Activated CD4-positive, alpha-beta T cell treated with anti-CD3 and anti-CD28 coated beads, Interleukin-2, Interleukin-4, amounts not matched to agents 100 ng/mL and 50 ng/mL, durations not matched to agents 16 hours and 8 hours (primary cell): ENCODE results near the gene USP17L19.
"Not testable (repeated sequence)": the region's sequence is repeated elsewhere in the genome, so short reads cannot be mapped to it uniquely, and the experiment has no call there.

Experiments used
- DNase-seq: peaks from one replicate; pipeline ENCODE4 v3.0.0-alpha.2; 2020; ENCODE audit warnings: low spot score

Gene USP17L19, protein sequence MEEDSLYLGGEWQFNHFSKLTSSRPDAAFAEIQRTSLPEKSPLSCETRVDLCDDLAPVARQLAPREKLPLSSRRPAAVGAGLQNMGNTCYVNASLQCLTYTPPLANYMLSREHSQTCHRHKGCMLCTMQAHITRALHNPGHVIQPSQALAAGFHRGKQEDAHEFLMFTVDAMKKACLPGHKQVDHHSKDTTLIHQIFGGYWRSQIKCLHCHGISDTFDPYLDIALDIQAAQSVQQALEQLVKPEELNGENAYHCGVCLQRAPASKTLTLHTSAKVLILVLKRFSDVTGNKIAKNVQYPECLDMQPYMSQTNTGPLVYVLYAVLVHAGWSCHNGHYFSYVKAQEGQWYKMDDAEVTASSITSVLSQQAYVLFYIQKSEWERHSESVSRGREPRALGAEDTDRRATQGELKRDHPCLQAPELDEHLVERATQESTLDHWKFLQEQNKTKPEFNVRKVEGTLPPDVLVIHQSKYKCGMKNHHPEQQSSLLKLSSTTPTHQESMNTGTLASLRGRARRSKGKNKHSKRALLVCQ

DNA sequence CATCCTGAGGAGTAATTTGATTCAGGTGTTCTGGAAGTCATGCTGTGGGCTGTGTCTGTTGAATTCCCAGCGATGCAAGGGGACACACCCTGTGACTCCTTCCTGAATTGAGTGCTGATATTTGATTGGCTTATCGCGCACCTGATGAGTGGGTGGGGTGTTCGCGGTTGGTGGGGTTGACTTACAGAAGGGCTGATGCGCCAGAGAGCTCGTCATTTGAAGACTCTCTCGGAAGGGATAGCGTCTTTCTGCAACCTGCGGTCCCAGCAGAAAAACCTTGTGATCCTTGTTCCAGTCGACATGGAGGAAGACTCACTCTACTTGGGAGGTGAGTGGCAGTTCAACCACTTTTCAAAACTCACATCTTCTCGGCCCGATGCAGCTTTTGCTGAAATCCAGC, at the start of gene USP17L19:
Gene USP17L19, plus strand, starts transcription at position 301 of the 400 bp plus-strand sequence. Its CDS starts 0 bp downstream, at position 301.
- DNase-seq, result not testable (repeated sequence)

DNA sequence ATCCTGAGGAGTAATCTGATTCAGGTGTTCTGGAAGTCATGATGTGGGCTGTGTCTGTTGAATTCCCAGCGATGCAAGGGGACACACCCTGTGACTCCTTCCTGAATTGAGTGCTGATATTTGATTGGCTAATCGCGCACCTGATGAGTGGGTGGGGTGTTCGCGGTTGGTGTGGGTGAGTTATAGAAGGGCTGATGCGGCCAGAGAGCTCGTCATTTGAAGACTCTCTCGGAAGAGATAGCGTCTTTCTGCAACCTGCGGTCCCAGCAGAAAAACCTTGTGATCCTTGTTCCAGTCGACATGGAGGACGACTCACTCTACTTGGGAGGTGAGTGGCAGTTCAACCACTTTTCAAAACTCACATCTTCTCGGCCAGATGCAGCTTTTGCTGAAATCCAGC, 42.8 kb upstream of the USP17L19 start, which contains the start of gene USP17L10:
Gene USP17L10, plus strand, starts transcription at position 301 of the 400 bp plus-strand sequence. Its CDS starts 0 bp downstream, at position 301.
- DNase-seq, result not testable (repeated sequence)

DNA sequence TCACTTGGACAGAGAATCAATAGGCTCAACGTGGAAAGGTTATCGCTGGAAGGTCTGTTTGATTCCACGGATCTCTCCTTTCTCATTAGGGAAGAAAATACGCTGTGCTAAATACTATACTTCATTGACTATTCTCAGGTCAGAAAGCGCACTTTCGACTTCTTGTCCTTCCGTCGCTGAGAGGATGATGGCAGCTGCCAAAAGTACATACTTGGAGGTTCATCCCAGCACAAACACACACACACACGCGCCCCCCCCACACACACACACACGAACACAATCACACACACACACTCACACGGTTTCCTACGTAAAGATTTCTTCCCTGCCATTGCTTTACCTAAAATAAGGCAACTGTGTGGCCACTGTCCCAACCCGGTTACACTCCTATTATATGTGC, 38.5 kb upstream of the USP17L19 start:
- not testable (repeated sequence) for DNase-seq

DNA sequence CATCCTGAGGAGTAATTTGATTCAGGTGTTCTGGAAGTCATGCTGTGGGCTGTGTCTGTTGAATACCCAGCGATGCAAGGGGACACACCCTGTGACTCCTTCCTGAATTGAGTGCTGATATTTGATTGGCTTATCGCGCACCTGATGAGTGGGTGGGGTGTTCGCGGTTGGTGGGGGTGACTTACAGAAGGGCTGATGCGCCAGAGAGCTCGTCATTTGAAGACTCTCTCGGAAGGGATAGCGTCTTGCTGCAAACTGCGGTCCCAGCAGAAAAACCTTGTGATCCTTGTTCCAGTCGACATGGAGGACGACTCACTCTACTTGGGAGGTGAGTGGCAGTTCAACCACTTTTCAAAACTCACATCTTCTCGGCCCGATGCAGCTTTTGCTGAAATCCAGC, 38.1 kb upstream of the USP17L19 start, which contains the start of gene USP17L11:
Gene USP17L11, plus strand, starts transcription at position 301 of the 400 bp plus-strand sequence. Its CDS starts 0 bp downstream, at position 301.
- not testable (repeated sequence) for DNase-seq

DNA sequence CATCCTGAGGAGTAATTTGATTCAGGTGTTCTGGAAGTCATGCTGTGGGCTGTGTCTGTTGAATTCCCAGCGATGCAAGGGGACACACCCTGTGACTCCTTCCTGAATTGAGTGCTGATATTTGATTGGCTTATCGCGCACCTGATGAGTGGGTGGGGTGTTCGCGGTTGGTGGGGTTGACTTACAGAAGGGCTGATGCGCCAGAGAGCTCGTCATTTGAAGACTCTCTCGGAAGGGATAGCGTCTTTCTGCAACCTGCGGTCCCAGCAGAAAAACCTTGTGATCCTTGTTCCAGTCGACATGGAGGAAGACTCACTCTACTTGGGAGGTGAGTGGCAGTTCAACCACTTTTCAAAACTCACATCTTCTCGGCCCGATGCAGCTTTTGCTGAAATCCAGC, 33.3 kb upstream of the USP17L19 start, which contains the start of gene USP17L12:
Gene USP17L12, plus strand, starts transcription at position 301 of the 400 bp plus-strand sequence. Its CDS starts 0 bp downstream, at position 301.
- DNase-seq, result not testable (repeated sequence)

DNA sequence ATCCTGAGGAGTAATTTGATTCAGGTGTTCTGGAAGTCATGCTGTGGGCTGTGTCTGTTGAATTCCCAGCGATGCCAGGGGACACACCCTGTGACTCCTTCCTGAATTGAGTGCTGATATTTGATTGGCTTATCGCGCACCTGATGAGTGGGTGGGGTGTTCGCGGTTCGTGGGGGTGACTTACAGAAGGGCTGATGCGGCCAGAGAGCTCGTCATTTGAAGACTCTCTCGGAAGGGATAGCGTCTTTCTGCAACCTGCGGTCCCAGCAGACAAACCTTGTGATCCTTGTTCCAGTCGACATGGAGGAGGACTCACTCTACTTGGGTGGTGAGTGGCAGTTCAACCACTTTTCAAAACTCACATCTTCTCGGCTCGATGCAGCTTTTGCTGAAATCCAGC, 28.6 kb upstream of the USP17L19 start, which contains the start of gene USP17L13:
Gene USP17L13, plus strand, starts transcription at position 301 of the 400 bp plus-strand sequence. Its CDS starts 0 bp downstream, at position 301.
- not testable (repeated sequence) for DNase-seq

DNA sequence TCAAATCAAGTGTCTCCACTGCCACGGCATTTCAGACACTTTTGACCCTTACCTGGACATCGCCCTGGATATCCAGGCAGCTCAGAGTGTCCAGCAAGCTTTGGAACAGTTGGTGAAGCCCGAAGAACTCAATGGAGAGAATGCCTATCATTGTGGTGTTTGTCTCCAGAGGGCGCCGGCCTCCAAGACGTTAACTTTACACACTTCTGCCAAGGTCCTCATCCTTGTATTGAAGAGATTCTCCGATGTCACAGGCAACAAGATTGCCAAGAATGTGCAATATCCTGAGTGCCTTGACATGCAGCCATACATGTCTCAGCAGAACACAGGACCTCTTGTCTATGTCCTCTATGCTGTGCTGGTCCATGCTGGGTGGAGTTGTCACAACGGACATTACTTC, 22.9 kb upstream of the USP17L19 start:
- peak; percentile 0 for DNase-seq

DNA sequence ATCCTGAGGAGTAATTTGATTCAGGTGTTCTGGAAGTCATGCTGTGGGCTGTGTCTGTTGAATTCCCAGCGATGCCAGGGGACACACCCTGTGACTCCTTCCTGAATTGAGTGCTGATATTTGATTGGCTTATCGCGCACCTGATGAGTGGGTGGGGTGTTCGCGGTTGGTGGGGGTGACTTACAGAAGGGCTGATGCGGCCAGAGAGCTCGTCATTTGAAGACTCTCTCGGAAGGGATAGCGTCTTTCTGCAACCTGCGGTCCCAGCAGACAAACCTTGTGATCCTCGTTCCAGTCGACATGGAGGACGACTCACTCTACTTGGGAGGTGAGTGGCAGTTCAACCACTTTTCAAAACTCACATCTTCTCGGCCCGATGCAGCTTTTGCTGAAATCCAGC, 19.1 kb upstream of the USP17L19 start, which contains the start of gene USP17L15:
Gene USP17L15, plus strand, starts transcription at position 301 of the 400 bp plus-strand sequence. Its CDS starts 0 bp downstream, at position 301.
- DNase-seq, result not testable (repeated sequence)

DNA sequence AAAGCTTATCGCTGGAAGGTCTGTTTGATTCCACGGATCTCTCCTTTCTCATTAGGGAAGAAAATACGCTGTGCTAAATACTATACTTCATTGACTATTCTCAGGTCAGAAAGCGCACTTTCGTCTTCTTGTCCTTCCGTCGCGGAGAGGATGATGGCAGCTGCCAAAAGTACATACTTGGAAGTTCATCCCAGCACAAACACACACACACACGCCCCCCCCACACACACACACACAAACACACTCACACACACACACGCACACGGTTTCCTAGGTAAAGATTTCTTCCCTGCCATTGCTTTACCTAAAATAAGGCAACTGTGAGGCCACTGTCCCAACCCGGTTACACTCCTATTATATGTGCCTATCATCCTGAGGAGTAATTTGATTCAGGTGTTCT, 14.7 kb upstream of the USP17L19 start:
- not testable (repeated sequence) for DNase-seq

DNA sequence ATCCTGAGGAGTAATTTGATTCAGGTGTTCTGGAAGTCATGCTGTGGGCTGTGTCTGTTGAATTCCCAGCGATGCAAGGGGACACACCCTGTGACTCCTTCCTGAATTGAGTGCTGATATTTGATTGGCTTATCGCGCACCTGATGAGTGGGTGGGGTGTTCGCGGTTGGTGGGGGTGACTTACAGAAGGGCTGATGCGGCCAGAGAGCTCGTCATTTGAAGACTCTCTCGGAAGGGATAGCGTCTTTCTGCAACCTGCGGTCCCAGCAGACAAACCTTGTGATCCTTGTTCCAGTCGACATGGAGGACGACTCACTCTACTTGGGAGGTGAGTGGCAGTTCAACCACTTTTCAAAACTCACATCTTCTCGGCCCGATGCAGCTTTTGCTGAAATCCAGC, 9.6 kb upstream of the USP17L19 start, which contains the start of gene USP17L17:
Gene USP17L17, plus strand, starts transcription at position 301 of the 400 bp plus-strand sequence. Its CDS starts 0 bp downstream, at position 301.
- not testable (repeated sequence) for DNase-seq

DNA sequence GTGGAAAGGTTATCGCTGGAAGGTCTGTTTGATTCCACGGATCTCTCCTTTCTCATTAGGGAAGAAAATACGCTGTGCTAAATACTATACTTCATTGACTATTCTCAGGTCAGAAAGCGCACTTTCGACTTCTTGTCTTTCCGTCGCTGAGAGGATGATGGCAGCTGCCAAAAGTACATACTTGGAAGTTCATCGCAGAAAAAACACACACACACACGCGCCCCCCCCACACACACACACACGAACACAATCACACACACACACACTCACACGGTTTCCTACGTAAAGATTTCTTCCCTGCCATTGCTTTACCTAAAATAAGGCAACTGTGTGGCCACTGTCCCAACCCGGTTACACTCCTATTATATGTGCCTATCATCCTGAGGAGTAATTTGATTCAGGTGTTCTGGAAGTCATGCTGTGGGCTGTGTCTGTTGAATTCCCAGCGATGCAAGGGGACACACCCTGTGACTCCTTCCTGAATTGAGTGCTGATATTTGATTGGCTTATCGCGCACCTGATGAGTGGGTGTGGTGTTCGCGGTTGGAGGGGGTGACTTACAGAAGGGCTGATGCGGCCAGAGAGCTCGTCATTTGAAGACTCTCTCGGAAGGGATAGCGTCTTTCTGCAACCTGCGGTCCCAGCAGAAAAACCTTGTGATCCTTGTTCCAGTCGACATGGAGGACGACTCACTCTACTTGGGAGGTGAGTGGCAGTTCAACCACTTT, 5.1 kb upstream of the USP17L19 start, which contains the start of gene USP17L18:
Gene USP17L18, plus strand, starts transcription at position 678 of the 728 bp plus-strand sequence. Its CDS starts 0 bp downstream, at position 678.
- peak; percentile 0 for DNase-seq

DNA sequence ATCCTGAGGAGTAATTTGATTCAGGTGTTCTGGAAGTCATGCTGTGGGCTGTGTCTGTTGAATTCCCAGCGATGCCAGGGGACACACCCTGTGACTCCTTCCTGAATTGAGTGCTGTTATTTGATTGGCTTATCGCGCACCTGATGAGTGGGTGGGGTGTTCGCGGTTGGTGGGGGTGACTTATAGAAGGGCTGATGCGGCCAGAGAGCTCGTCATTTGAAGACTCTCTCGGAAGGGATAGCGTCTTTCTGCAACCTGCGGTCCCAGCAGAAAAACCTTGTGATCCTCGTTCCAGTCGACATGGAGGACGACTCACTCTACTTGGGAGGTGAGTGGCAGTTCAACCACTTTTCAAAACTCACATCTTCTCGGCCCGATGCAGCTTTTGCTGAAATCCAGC, 4.6 kb downstream of the USP17L19 start, which contains the start of gene USP17L20:
Gene USP17L20, plus strand, starts transcription at position 301 of the 400 bp plus-strand sequence. Its CDS starts 0 bp downstream, at position 301.
- not testable (repeated sequence) for DNase-seq

DNA sequence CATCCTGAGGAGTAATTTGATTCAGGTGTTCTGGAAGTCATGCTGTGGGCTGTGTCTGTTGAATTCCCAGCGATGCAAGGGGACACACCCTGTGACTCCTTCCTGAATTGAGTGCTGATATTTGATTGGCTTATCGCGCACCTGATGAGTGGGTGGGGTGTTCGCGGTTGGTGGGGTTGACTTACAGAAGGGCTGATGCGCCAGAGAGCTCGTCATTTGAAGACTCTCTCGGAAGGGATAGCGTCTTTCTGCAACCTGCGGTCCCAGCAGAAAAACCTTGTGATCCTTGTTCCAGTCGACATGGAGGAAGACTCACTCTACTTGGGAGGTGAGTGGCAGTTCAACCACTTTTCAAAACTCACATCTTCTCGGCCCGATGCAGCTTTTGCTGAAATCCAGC, 9.4 kb downstream of the USP17L19 start, which contains the start of gene USP17L21:
Gene USP17L21, plus strand, starts transcription at position 301 of the 400 bp plus-strand sequence. Its CDS starts 0 bp downstream, at position 301.
- DNase-seq, result not testable (repeated sequence)

DNA sequence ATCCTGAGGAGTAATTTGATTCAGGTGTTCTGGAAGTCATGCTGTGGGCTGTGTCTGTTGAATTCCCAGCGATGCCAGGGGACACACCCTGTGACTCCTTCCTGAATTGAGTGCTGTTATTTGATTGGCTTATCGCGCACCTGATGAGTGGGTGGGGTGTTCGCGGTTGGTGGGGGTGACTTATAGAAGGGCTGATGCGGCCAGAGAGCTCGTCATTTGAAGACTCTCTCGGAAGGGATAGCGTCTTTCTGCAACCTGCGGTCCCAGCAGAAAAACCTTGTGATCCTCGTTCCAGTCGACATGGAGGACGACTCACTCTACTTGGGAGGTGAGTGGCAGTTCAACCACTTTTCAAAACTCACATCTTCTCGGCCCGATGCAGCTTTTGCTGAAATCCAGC, 14.1 kb downstream of the USP17L19 start, which contains the start of gene USP17L22:
Gene USP17L22, plus strand, starts transcription at position 301 of the 400 bp plus-strand sequence. Its CDS starts 0 bp downstream, at position 301.
- not testable (repeated sequence) for DNase-seq

DNA sequence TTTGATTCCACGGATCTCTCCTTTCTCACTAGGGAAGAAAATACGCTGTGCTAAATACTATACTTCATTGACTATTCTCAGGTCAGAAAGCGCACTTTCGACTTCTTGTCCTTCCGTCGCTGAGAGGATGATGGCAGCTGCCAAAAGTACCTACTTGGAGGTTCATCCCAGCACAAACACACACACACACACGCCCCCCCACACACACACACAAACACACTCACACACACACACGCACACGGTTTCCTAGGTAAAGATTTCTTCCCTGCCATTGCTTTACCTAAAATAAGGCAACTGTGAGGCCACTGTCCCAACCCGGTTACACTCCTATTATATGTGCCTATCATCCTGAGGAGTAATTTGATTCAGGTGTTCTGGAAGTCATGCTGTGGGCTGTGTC, 18.5 kb downstream of the USP17L19 start:
- peak; percentile 0 for DNase-seq
